Left renal cortex interstitium (tissue), 4 donors: ENCODE results near the gene LILRA5. TPM values are rescaled to one million over a fixed set of nuclear protein-coding genes. Genes with fewer than 3 reads are reported as not detected.
"Not testable (repeated sequence)": the region's sequence is repeated elsewhere in the genome, so short reads cannot be mapped to it uniquely, and the experiment has no call there.

ENCODE experiments used
- DNase-seq, 4 donors: peaks; one replicate each; pipeline ENCODE4 v3.0.0-alpha.2; 2013; ENCODE audit warnings: low read depth in 4 of 4, low spot score in 2 of 4, missing footprints in 1 of 4
- polyA plus RNA-seq, 4 donors: library from polyadenylated mRNA; unstranded; fragments of 120-200 nt; gene quantifications; one replicate each; pipeline ENCODE4 v1.2.1, GENCODE V29; 2013; ENCODE audit not compliant: insufficient read length in 4 of 4

LILRA5 gene
- 1 to 10 TPM in 1 of 4 donors, under 1 TPM in 3; 0.24 to 1.2 (median 0.49) TPM for polyA plus RNA-seq

GRCh38 chr19:54312436-54313377 is at the start of gene LILRA5:
Gene LILRA5, minus strand, starts transcription at chr19:54313166. Its CDS starts 147 bp downstream, at chr19:54313019.
- no peak for DNase-seq

DNA sequence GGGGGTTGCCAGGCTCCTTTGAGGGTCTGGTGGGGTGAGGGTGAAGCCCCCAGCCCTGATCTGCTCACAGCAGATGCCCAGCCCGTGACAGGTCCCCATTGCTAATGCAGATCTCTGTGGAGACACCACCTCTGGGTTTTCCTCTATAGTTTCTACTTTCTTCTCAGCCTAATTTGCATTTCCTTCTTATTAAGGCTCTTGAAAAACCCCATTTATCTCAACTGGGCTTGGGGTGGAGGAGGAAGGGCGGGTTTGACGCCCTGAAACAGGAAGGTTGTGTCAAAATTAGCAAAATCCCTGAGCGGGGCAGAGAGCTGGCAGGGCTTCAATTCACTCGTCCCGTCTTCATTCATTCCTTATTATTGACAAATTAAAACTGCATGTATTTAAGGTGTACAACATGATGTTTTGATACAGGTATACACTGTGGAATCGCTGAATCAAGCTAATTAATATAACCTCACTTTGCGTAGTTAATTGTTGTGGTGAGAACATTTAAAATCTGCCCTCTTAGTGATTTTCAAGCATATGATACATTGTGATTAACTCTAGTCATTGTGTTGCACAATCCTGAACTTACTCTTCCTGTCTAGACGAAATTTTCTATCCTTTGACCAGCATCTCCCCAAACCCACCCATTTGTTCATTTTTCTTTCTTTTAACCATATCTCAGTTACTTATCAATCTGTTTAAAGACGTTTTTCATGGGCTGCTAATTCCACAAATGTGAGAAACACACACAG is 48.9 kb upstream of the LILRA5 start:
- not testable (repeated sequence) for DNase-seq

GRCh38 chr19:54359149-54359820 is 46.3 kb upstream of the LILRA5 start:
- DNase-seq, result not testable (repeated sequence)

GRCh38 chr19:54357381-54357780 is 44.4 kb upstream of the LILRA5 start:
- DNase-seq, result no peak

DNA sequence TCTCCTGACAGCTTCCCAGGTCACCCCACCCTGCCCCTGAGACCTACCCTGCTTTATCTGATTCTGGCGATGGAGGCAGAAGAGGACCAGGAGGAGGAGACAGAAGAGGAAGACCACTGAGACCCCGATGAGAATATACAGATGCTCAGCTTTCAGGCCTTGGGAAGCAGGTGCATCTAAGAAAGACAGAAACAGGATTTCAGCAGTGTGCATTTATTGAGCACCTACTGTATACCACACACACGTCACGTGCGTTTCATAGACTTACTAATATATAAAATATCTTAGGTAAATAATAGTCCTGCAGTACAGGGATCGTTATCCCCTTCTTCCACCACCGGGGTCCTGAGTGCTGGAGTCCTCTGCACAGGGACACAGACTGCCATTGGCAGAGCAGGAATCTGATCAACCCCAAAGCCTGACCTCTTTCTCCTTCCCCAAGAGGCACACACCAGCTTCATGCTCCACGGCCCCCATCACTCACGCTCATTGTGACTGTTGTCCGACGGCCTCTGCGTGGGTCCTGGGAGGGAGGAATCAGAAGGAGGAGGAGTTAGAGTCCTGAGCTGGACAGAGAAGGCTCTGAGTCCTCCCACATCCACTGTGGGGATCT is 43.6 kb upstream of the LILRA5 start:
- DNase-seq, result no peak

DNA sequence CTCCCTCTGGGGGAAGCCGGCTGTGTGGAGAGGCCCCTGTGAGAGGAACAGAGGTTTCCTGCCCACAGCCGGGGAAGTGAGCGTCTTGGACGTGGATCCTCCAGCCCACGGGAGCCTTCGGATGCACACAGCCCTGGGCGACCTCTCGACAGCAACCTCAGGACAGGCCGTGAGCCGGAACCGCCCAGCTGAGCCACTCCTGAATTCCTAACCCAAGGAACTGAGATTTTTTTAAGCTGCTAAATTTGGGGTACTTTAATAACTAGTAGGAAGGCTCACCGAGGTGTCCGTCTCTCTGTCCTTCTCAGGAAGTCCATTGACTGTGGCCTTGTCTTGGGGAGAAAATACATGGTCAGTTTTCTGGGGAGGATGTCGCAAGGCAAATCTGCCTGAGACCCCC is 42.7 kb upstream of the LILRA5 start:
- DNase-seq, result no peak

- DNase-seq, result no peak
Measured at GRCh38 chr19:54354761-54355160, 41.8 kb upstream of the LILRA5 start.

DNA sequence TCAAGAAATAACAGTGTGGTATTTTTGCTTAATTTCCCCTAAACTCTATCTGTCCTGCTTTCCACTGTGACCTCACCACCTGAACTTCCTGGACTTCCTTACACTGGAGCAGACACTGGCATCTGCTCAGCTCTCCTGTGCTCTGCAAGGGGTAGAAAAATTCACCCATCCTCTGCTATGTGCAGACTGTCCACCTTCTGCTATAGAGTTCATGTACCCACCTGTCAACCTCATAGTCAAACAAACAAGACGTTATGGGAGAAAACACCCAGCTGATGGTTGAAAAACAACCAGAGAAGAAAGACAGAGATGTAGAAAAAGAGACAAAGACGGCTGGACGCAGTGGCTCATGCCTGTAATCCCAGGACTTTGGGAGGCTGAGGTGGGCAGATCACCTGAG is 39.6 kb upstream of the LILRA5 start:
- DNase-seq, result no peak

DNA sequence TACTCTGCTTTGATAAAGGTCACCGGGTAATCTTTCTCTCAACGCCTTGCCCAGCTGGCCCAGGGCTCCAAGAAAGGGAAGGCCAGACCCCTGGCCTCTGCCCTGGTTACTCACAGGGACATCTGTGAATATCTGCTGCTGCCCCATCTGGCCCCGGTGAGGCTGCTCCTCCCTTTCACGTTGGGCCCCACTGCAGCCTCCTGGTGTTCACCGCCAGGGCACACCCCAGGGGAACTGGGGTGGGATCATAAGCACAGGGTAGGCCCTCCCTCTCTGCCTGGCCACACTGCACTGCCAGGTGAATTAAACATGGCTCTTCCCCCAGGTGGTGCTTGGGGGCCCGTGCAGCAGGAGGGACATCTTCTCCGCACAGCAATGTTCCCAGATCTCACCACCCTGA is 39.1 kb upstream of the LILRA5 start:
- DNase-seq, result no peak

DNA sequence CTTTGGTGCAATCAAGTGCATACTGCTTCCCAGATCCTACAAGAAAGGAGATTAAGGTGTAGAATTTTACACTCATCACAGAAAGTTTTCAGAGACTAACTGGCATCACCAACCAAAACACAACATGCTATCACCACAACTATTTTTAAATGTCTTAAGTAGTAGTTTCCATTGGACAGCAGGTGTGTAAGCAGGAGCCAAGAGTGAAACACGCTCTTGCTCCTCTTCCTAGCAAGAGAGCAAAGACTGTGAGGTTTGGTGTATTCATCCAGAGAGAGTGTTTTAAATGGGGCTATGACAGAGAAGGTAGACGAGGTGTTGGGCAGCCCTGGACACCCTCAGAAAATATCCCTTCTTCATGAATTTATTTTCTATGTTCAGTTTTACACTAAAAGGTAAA is 38.5 kb upstream of the LILRA5 start:
- no peak for DNase-seq

- DNase-seq, result no peak
Measured at GRCh38 chr19:54345938-54346386, 33.0 kb upstream of the LILRA5 start.

DNA sequence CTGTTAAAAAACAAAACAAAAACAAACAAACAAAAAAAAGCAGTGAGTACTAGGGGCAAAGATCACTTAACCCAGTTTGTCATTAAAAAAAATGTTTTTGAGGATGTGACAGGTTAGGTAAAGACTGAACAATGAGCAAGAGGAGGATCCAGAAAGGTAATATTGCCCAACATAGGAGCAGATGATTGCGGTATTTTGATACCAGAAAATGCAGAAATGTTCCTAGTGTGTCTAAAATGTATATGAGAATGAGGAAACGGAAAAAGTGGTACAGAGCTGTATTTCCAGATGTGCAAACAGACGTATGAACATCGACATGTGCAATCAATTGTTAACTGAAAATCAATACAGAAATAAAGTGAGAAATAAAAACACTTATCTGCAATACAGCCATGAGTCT is 30.9 kb upstream of the LILRA5 start:
- no peak for DNase-seq

DNA sequence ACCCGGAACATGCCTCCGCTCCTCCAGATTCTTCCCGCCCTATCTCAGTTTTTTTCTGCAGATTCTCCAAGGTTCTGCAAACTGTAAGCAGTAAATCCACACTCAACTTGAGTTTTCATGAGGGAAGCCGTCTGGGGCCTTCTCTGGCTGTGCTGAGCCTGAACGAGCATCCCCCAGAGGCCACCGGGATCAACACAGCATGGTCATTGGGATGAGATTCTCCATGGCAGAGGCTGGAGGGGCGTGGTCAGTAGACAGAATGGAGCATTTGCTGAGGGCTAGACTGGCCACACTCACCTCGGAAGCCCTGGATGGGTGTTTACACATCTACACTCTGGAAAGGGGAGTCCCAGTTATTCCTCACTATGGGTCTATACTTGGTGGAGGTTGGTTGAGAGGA is 28.3 kb upstream of the LILRA5 start:
- DNase-seq, result no peak

DNA sequence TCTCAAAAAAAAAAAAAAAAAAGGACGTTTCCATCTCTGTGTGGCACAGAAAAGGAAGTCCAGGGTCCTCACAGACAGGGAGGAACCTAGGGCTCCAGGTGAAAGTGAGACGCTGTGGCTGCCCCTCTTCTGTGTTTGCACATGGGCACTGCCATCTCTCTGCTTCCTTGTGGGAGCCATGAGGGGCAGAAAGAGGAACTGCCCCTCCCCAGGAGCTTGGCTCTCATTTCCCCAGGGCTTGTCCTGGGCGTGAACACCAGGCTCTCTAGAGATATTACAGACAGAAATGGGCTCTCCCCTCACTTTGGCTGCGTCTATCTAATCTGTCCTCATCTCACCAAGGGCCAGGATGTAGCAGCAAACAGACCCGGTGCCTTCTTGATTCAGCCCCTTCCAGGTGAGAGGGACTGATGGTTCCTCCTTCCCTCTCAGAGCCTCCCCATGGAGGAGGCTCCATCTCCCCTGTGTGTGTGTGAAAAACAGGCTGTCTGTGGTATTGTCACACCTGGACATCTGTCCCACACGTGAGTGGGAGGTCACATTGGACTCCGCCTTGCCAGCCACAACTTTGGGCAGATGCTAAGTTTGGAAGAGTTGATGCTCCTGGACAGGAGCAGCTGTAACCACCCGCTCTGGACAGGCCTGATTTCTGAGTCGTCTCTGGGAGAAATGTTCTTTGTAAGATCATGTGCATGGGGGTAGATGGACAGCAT is 26.8 kb upstream of the LILRA5 start:
- DNase-seq, result no peak

GRCh38 chr19:54338521-54338920 is 25.6 kb upstream of the LILRA5 start:
- DNase-seq, result no peak

- no peak for DNase-seq
Measured at GRCh38 chr19:54337858-54338230, 24.9 kb upstream of the LILRA5 start.

DNA sequence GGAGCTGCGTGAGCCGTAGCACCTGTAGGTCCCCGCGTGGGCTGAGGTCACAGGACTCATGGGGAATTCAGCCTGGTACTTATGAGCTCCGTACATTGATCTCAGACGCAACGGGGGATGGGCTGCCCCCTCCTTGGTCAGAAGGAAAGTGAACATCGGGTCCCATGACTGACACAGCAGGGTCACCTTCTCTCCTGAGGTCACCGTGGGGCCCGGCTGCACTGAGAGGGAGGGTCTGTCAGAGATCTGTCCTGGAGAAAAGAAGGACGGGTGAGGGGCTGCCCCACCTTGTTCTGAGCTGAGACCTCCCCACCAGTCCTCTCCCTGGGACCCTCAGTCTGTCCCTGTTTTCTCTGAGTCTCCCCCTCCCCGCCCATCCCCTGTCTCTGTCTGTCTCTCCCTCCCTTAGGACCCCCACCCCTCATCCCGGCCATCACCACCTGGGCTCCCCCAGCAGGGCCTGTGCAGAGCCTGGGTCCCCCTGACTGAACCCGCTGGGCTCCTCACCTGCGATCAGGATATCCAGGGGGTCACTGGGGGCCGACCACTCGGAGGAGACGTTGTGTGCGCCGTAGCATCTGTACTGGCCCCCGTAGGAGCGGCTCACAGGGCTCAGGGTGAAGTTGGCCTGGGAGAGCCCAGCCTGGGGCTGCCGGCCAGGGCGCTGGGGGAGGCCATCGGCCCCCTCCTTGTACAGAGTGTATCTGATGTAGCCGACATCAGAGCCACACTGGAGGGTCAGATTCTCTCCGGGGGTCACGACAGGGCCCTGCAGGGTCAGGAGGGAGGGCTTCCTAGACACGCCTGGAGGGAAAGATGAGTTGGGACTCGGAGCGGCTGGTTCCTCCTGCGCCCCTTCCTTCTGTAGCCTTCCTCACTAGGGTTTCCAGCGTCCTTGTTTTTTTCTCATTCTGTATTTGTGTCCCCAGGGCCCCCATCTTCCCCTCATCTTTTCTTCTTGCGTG is 24.2 kb upstream of the LILRA5 start:
- no peak for DNase-seq

GRCh38 chr19:54335979-54336892 is 23.3 kb upstream of the LILRA5 start:
- DNase-seq, result no peak
